NCI-H1417 treated with DMSO at 0.1 percent for 48 hours (cell line): ENCODE measurements around the gene ACTMAP.
"Not testable (repeated sequence)": the region's sequence is repeated elsewhere in the genome, so short reads cannot be mapped to it uniquely, and the experiment has no call there.

Experiments
- DNase-seq: peaks from one replicate; lab custom pipeline; 2025; lab: John Stamatoyannopoulos, UW

Gene ACTMAP

GRCh38 chr19:40743926-40744325 is 6.4 kb downstream of the ACTMAP start:
- no peak for DNase-seq

DNA sequence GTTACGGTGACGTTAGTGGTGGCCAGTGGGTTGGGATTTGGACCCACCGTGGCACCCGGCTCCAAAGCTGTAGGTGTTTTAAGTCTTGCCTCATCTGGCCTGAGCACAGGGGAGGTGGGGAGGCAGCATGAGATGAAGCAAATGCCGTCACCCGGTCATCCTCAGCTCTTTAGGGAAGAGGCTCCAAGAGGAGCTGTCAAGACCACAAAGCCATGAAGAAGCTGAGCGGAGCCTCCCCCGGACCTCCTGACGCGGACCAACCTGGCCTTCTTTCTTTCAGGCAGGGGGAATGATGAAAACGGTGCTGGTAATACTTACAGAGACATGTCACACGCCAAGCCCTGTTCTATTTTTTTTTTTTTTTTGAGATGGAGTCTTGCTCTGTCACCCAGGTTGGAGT is 7.4 kb downstream of the ACTMAP start:
- no peak for DNase-seq

- DNase-seq, result no peak
Measured at GRCh38 chr19:40742477-40742876, 7.8 kb downstream of the ACTMAP start.

- DNase-seq, result no peak
Measured at GRCh38 chr19:40741527-40742390, 8.5 kb downstream of the ACTMAP start.

GRCh38 chr19:40740747-40741146 is 9.5 kb downstream of the ACTMAP start:
- DNase-seq, result no peak

GRCh38 chr19:40739871-40740703 is 10.2 kb downstream of the ACTMAP start:
- no peak for DNase-seq

DNA sequence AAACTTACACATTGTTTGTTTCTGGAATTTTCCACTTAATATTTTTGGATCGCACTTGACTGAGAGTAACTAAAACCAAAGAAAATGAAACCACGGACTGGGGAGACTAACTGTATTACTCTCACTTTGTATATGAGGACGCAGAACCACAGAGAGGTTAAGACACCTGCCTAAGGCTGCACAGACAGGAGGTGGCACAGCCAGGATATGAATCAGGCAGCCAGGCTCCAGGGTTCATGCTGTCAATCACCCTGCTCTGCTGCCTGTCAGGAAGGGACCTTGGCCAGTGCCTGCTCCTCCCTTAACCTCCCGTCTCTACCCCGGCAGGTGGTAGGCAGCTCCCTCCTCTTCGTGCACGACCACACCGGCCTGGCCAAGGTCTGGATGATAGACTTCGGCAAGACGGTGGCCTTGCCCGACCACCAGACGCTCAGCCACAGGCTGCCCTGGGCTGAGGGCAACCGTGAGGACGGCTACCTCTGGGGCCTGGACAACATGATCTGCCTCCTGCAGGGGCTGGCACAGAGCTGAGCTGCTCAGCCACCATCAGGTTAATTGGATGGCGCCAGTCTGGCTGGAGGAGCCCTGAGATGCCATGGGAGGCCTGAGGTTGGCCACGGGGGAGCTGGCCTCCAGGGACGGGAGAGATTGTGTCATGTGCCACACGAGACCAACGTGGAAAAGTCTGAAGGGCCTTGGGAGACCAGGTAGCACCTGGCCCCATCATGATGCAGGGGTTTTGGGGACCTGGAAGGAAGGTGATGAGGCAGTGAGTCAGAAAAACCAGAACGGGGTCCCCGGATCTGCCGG is 11.0 kb downstream of the ACTMAP start:
- no peak for DNase-seq

GRCh38 chr19:40737102-40737644 is 13.1 kb downstream of the ACTMAP start:
- no peak for DNase-seq

DNA sequence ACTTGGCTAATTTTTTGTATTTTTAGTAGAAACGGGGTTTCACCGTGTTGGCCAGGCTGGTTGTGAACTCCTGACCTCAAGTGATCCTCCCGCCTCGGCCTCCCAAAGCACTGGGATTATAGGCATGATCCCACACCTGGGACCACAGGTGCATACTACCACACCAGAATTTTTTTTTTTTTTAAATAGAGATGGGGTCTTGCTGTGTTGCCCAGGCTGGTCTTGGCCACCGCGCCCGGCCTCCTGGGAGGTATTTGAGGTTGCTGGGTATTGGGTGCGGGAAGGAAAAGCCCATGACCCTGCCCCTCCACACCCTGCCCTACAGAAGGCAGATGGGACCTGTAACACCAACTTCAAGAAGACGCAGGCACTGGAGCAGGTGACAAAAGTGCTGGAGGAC is 13.6 kb downstream of the ACTMAP start:
- no peak for DNase-seq

DNA sequence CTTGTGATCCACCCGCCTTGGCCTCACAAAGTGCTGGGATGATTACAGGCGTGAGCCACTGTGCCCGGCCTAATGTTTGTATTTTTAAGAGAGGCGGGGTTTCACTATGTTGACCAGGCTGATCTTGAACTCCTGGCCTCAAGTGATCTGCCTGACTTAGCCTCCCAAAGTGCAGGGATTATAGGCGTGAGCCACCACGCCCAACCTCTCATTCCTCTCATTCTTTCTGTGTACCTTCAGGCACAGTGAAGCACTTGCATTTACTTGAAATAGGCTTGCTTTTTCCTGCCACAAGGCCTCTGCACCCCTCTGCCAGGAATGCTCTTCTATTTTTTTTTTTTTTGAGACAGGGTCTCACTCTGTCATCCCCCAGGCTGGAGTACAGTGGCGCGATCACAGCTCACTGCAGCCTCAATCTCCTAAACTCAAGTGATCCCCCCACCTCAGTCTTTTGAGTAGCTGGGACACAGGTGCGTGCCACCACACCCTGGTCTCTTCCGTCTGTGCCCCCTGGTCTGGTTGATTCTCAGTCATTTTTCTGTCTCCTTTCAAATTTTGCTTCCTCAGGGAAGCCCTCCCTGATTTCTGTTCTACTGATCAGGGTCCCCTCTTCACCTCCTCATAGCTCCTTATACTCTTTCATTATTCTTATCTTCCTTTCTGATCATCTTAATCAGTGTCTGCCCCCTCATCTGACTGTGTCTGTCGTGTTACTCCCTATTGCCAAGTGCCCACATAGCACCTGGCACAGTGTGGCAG is 15.1 kb downstream of the ACTMAP start:
- no peak for DNase-seq

- DNase-seq, result no peak
Measured at GRCh38 chr19:40733149-40733548, 17.1 kb downstream of the ACTMAP start.

GRCh38 chr19:40732304-40732703 is 18.0 kb downstream of the ACTMAP start:
- not testable (repeated sequence) for DNase-seq

DNA sequence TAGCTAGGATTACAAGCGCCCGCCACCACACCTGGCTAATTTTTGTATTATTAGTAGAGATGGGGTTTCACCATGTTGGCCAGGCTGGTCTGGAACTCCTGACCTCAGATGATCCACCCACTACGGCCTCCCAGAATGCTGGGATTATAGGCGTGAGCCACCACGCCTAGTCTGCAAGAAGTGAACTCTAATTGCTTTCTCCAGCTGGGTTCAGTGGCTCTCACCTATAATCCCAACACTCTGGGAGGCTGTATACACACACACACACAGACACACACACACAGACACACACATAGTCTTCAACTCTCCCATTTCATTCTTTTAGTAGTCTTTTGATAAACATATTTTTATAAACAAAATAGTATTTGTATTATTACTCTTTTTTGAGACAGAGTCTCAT is 20.2 kb downstream of the ACTMAP start:
- DNase-seq, result not testable (repeated sequence)

- no peak for DNase-seq
Measured at GRCh38 chr19:40726279-40726678, 24.0 kb downstream of the ACTMAP start.

- no peak for DNase-seq
Measured at GRCh38 chr19:40724855-40725254, 25.4 kb downstream of the ACTMAP start.

- DNase-seq, result no peak
Measured at GRCh38 chr19:40724315-40724714, 26.0 kb downstream of the ACTMAP start.

DNA sequence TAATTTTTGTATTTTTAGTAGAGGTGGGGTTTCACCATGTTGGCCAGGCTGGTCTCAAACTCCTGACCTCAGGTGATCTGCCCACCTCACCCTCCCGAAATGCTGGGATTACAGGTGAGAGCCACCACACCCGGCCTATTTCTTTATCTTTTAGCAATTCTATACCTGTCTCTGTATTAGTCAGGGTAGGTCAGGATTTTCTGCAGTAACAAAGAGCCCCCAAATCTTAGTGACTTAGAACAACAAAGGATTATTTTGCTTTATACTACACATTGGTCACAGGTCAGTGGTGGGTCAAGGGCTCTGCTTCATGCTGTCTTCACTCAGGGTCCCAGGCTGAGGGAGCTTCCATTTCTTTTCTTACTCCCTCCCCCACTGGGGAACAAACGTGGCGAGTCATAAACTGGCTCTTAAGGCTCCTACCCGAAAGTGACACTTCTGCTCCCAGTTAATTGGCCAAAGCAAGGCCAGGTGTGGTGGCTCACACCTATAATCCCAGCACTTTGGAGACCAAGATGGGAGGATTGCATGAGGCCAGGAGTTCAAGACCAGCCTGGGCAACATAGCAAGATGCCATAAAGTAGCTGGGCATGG is 26.5 kb downstream of the ACTMAP start:
- DNase-seq, result no peak

DNA sequence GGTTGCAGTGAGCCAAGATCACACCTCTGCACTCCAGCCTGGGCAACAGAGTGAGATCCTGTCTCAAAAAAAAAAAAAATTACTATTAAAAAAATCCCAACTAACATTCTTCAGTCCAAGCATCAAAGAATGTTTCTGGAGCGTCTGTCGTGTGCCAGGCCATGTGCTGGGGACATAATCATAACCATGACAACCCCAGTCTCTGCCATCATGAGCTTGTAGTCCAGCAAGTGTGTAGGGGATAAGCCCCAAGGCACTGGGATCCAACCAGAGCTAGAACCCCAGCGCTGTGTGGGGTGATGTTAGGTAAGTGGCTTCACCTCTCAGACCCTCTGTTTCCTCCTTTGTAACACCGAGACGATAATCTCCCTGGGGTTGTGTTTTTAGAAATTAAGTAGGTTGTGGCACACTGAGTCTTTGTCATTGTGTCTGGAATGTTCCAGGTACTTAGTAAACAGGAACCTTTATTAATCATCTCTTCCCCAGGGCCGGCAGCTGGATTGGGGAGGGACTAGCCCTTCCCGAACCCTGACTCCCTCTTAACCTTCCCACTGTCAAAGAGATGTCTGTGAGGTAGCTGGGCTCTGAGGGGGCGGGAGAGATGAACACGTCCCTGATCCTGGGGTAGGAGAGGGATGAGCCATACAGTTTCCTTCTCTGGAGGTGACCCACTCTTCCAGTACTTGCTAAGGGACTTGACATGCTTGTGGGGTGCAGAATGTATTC is 28.2 kb downstream of the ACTMAP start:
- DNase-seq, result no peak

- DNase-seq, result no peak
Measured at GRCh38 chr19:40721140-40721486, 29.2 kb downstream of the ACTMAP start.

GRCh38 chr19:40719414-40719894 is 30.8 kb downstream of the ACTMAP start:
- DNase-seq, result no peak
